HepG2 (cell line): ENCODE data around the gene CDH1. TPM values are rescaled to one million over a fixed set of nuclear protein-coding genes. Genes with fewer than 3 reads are reported as not detected.

Source experiments
- ZNF83 ChIP-seq: sonication (generic); formaldehyde crosslinking; IDR thresholded peaks from 2 replicates; pipeline ENCODE4 v1.4.0; 2020; ENCODE audit warnings: missing genetic modification reagents, mild to moderate bottlenecking, borderline replicate concordance
- polyA plus RNA-seq, 8 experiments: library from polyadenylated mRNA; depleted of rRNA in 3 of 8; stranded (reverse) in 7 of 8; unstranded in 1 of 8; fragments of >200 nt; fragmentation: Illumina TruSeq in 4 of 8; extraction: Trizol in 4 of 8; gene quantifications; 2 replicates each; pipeline versions ENCODE4 v1.2.1 to v1.2.3, GENCODE V29; 2011 to 2016; ENCODE audit warnings: low read depth in 4 of 8, missing spikeins in 1 of 8, mixed read lengths in 1 of 8; ENCODE audit not compliant: insufficient read depth in 1 of 8
- total RNA-seq, 5 experiments: library from RNA; depleted of rRNA; stranded (reverse); fragments of >200 nt; fragmentation: Illumina TruSeq; extraction: Trizol; gene quantifications; 2 replicates each; pipeline ENCODE4 v1.2.3, GENCODE V29; 2016; ENCODE audit warnings: low read depth in 1 of 5
- TF ChIP-seq, protein P1 (sequence below), 2 experiments: fragments of 450-650 bp in 1 of 2; sonication (generic) in 1 of 2; formaldehyde crosslinking in 1 of 2; IDR thresholded peaks; 2 replicates each; pipeline versions ENCODE4 v1.6.1 to v1.8.0; 2016 to 2022; ENCODE audit warnings: antibody characterized with exemption in 1 of 2, mild to moderate bottlenecking in 1 of 2, missing genetic modification reagents in 1 of 2

The CDH1 gene
- total and polyA plus RNA-seq, 2 of the 13 experiments (the other 11 are each of a cell fraction or from before 2014, with no cell fraction given) = 0.95 to 9.8 TPM

DNA sequence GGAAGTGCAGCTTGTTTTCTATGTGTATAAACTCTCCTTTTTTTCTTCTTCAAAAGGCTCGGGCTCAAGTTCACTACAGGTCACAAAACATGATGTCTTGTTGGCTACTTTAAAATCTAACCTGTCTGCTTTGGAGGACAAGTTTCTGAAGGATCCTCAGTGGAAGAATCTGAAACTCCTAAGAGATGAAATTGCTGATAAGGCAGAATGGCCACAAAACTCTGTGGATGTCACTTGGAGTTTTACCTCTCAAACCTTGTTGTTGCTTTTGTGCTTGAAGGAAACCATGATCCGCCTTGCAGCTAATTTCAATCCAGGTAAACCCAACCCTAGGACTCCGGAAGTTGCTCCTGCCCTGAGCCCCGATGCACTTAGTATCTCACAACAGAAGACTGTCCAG lies 122.7 kb downstream of the CDH1 start (continued):
- TF ChIP-seq, protein P1, sequence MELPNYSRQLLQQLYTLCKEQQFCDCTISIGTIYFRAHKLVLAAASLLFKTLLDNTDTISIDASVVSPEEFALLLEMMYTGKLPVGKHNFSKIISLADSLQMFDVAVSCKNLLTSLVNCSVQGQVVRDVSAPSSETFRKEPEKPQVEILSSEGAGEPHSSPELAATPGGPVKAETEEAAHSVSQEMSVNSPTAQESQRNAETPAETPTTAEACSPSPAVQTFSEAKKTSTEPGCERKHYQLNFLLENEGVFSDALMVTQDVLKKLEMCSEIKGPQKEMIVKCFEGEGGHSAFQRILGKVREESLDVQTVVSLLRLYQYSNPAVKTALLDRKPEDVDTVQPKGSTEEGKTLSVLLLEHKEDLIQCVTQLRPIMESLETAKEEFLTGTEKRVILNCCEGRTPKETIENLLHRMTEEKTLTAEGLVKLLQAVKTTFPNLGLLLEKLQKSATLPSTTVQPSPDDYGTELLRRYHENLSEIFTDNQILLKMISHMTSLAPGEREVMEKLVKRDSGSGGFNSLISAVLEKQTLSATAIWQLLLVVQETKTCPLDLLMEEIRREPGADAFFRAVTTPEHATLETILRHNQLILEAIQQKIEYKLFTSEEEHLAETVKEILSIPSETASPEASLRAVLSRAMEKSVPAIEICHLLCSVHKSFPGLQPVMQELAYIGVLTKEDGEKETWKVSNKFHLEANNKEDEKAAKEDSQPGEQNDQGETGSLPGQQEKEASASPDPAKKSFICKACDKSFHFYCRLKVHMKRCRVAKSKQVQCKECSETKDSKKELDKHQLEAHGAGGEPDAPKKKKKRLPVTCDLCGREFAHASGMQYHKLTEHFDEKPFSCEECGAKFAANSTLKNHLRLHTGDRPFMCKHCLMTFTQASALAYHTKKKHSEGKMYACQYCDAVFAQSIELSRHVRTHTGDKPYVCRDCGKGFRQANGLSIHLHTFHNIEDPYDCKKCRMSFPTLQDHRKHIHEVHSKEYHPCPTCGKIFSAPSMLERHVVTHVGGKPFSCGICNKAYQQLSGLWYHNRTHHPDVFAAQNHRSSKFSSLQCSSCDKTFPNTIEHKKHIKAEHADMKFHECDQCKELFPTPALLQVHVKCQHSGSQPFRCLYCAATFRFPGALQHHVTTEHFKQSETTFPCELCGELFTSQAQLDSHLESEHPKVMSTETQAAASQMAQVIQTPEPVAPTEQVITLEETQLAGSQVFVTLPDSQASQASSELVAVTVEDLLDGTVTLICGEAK (IDR thresholded peaks at IDR 0.05) = no peak
- TF ChIP-seq, protein P1 (CRISPR knock-in tag; IDR thresholded peaks at IDR 0.05) = no peak
- TF ChIP-seq ZNF83 (CRISPR knock-in tag) = no peak
